Fibroblast of pulmonary artery (primary cell): ENCODE results near the gene CROCC2.

Experiments used
- DNase-seq: peaks from one replicate; pipeline ENCODE4 v3.0.0-alpha.2; 2010; ENCODE audit warnings: low read depth
- H3K4me3 ChIP-seq: replicated peaks from 2 replicates; pipeline ENCODE4 v1.5.1; 2011; ENCODE audit warnings: low read depth, mild to moderate bottlenecking, control low read depth, low read length, moderate library complexity
- CTCF ChIP-seq: IDR thresholded peaks from 2 replicates; pipeline ENCODE4 v1.5.1; 2011; ENCODE audit warnings: mild to moderate bottlenecking, control low read depth, low read length, inconsistent platforms; ENCODE audit errors: missing control alignments

The CROCC2 gene

DNA sequence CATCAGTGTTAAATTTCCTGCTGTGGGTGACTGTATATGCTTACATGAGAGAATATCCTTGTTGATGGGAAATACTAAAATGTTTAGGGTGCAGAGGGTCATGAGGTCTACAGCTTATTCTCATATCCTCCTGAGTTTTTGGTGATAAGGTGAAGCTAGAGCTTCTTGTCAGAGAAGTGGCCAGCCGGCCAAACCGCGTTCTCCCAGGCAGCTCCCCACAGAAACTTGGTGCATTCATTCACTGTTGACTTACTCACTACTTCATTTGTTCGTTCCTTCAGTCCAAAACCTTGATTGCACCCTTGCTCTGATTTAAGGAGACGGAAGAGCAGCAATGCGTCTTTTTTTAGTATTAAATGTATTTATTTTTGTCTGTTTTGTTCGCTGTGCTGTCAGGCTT lies 101.0 kb downstream of the CROCC2 start:
- no peak for DNase-seq
- H3K4me3 ChIP-seq, result no peak overlapping the region
- TF ChIP-seq CTCF, result no peak

DNA sequence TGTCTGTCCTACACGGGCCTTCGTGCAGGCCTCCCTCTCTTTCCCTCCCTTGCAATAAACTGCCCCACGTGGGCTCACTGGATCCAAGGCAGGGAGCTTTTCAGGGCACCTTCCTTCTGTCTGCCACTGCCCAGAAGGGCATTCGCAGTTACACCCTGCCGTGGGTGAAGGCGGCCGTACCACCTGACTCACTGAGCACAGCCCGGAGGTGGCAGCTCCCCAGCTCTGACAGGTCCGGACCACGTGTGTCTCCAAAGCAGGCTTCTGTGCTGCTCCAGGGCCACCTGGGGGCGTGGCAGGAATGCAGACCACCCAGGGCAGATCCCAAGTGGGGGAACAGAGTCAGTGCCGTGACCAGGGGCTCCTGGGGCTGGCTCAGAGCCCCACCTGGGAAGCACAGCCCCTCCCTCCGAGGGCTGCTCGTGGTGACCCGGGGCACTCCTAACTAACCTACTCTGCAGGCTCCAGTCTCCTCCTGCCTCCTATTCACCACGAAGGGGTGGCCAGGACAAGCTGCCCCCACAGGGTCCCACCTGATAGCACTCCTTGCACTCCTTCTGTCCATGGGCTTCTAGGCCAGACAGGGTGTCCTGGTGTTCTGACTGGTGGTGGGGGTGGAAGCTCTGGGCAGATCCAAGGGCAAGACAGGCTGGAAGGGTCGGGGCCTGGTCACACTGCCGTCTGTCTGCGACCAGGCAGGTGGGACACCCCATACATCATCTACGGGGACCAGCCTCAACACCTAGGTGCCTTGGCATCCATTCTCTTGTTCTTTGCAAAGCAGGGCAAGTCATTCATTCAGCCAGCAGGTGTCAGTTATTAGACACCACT lies 102.0 kb downstream of the CROCC2 start:
- H3K4me3 ChIP-seq, result no peak overlapping the region
- no peak for DNase-seq
- TF ChIP-seq CTCF, result no peak

GRCh38 chr2:241008711-241009121 lies 102.6 kb downstream of the CROCC2 start:
- no peak for DNase-seq
- TF ChIP-seq CTCF, result no peak
- no peak overlapping the region for H3K4me3 ChIP-seq

DNA sequence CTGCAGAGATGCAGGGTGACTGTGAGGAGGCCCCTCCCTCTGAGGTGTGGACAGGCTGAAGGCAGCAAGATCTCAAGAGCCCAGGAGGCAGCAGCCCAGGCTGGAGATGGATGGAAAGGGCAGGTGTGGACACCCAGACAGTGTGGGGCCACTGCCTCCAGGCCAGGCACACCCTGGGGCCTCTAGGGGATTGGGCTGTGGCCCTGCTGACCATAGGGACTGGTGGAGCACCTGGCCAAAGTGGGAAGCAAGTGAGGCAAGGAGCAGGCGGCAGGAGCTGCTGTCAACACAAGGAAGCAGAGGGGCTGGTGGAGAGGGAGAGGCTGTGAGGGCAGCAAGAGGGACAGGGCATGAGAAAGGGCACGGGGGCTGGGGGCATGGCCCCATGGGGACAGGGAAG lies 103.1 kb downstream of the CROCC2 start:
- H3K4me3 ChIP-seq, result no peak overlapping the region
- no peak for TF ChIP-seq CTCF

GRCh38 chr2:241009601-241010530 lies 103.7 kb downstream of the CROCC2 start:
- TF ChIP-seq CTCF, result no peak
- peak; percentile 96 for DNase-seq
- peak overlapping the region; percentile 27 for H3K4me3 ChIP-seq

More for the DNA sequence above, 103.1 kb downstream of the CROCC2 start:
- DNase-seq, result no peak

GRCh38 chr2:241010531-241011295 lies 104.6 kb downstream of the CROCC2 start:
- no peak for DNase-seq
- H3K4me3 ChIP-seq, result no peak overlapping the region

More at GRCh38 chr2:241010531-241011295, 104.6 kb downstream of the CROCC2 start:
- no peak for TF ChIP-seq CTCF
